ENCODE data around the gene CRYL1. TPM values are rescaled to one million over a fixed set of nuclear protein-coding genes. Genes with fewer than 3 reads are reported as not detected.

The CRYL1 gene
- total and polyA plus RNA-seq, 2 of the 13 experiments (the other 11 are each of a cell fraction or from before 2014, with no cell fraction given), result 57.2 to 115 TPM

DNA sequence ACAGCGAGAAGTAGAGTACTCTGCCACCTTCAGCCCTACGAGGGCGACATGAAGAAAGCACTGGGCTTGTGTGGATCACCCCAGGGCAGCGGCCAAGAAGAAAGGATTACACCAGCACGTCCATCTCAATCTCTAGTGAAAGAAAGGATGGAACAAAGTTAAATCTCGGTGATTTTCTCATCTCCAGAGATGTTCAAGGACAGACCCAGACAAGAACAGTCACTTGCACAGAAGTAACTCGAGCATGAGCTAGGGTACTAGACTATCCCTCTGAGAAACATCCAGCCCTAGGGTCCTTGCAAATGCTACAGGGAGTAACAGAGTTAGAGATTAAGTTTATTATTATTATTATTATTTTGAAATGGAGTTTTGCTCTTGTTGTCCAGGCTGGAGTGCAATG, 106.7 kb downstream of the CRYL1 start:
- H3K36me3 ChIP-seq (replicated peaks in 1 of 2; ENCODE audit: control insufficient read depth in 1 of 2, insufficient read depth in 2 of 2, low read length in 2 of 2), result no peaks in the 10 kb centered on the region; a peak in 2 of 5 replicates
- H3K9me3 ChIP-seq (ENCODE audit: low read length), result no peaks in the 10 kb centered on the region
- DNase-seq (ENCODE audit: low spot score) (no peak), ATAC-seq (no peak), FAIRE-seq (no peak)
- no peak overlapping the region for H3K4me3 ChIP-seq (replicated peaks in 1 of 3; ENCODE audit: insufficient read depth in 1 of 3, low read depth in 2 of 3, low read length in 3 of 3)
- H4K20me1 ChIP-seq (ENCODE audit: insufficient read depth, low read length), result no peaks in the 10 kb centered on the region
- intact Hi-C loops (cut with micrococcal nuclease; ENCODE audit: unreplicated experiment), result no loop called here
- in situ Hi-C loops (cut with HindIII; ENCODE audit: extremely low pct_ligation_motif_present, low pct_unique_long_range_greater_than_20kb), result no loop called here
- CTCF ChIA-PET (ENCODE audit: low intra/inter-chr PET ratio, low total read pairs), result no interaction called here
- POLR2A ChIA-PET, result no interaction called here
- H3K9ac ChIP-seq (ENCODE audit: insufficient read depth, low read depth, low read length), result no peak overlapping the region
- WGBS (ENCODE audit: low lambda C conversion rate), result 95% methylated on average over 7 of the region's 7 CpGs
- no peak overlapping the region for H3K27ac ChIP-seq (ENCODE audit: extremely low read length, insufficient read depth, low read length)
- H3K27me3 ChIP-seq (ENCODE audit: control insufficient read depth in 1 of 2, insufficient read depth in 2 of 2, low read length in 2 of 2), result no peaks in the 10 kb centered on the region
- H3K4me1 ChIP-seq (ENCODE audit: insufficient read depth, low read length), result no peaks in the 10 kb centered on the region
- no peak overlapping the region for H2AFZ ChIP-seq (ENCODE audit: low read length)
- H3K79me2 ChIP-seq (ENCODE audit: insufficient read depth, low read length), result no peaks in the 10 kb centered on the region
- no TSS peak for BruUV-seq (replicated peaks)
- no peak overlapping the region for H3K4me2 ChIP-seq (ENCODE audit: low read depth, low read length)
- TF ChIP-seq HDAC2 (CRISPR knock-in tag; IDR thresholded peaks at IDR 0.05) (no peak), NCOA2 (CRISPR knock-in tag; IDR thresholded peaks at IDR 0.05) (no peak), ZNF629 (CRISPR knock-in tag; conservative IDR thresholded peaks at IDR 0.05) (no peak), JUN (CRISPR knock-in tag; IDR thresholded peaks at IDR 0.05) (no peak), FOSL1 (CRISPR knock-in tag; IDR thresholded peaks at IDR 0.05; ENCODE audit: borderline replicate concordance) (no peak), DNMT3B (CRISPR knock-in tag; conservative IDR thresholded peaks at IDR 0.05) (no peak), RBAK (CRISPR knock-in tag; IDR thresholded peaks at IDR 0.05) (no peak), ATM (IDR thresholded peaks at IDR 0.05; ENCODE audit: borderline replicate concordance) (no peak)
- TF ChIP-seq, protein P1, sequence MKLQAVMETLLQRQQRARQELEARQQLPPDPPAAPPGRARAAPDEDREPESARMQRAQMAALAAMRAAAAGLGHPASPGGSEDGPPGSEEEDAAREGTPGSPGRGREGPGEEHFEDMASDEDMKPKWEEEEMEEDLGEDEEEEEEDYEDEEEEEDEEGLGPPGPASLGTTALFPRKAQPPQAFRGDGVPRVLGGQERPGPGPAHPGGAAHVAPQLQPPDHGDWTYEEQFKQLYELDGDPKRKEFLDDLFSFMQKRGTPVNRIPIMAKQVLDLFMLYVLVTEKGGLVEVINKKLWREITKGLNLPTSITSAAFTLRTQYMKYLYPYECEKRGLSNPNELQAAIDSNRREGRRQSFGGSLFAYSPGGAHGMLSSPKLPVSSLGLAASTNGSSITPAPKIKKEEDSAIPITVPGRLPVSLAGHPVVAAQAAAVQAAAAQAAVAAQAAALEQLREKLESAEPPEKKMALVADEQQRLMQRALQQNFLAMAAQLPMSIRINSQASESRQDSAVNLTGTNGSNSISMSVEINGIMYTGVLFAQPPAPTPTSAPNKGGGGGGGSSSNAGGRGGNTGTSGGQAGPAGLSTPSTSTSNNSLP (IDR thresholded peaks at IDR 0.05; ENCODE audit: low read depth, low read length), result no peak

All from HepG2 (cell line).